ENCODE data around the gene H3-3A.

Gene H3-3A

GRCh38 chr1:226052061-226052460, 10.5 kb upstream of the H3-3A start:
- H3K27ac ChIP-seq (replicated peaks) = no peak overlapping the region
- no peaks in the 10 kb centered on the region for H3K27me3 ChIP-seq (ENCODE audit: insufficient read depth, poor library complexity, severe bottlenecking)
- no peak overlapping the region for H3K4me3 ChIP-seq (replicated peaks; ENCODE audit: insufficient read depth, low read length)
- DNase-seq (ENCODE audit: low read depth in 1 of 2, low spot score in 1 of 2) = no peak
- no peak for TF ChIP-seq SPI1 (IDR thresholded peaks at IDR 0.05; ENCODE audit: borderline replicate concordance, low read depth)
- TF ChIP-seq GABPA (IDR thresholded peaks at IDR 0.05; ENCODE audit: low read depth) = no peak
- TF ChIP-seq REST (IDR thresholded peaks at IDR 0.05; ENCODE audit: insufficient replicate concordance, low read depth) = no peak
- TF ChIP-seq CTCF (IDR thresholded peaks at IDR 0.05; ENCODE audit: insufficient read depth, low read length) = no peak
- no peak for TF ChIP-seq POLR2AphosphoS5 (IDR thresholded peaks at IDR 0.05; ENCODE audit: low read depth)

GRCh38 chr1:226054519-226055327, 7.8 kb upstream of the H3-3A start:
- H3K27ac ChIP-seq (replicated peaks) = no peak overlapping the region
- DNase-seq (ENCODE audit: low read depth in 1 of 2, low spot score in 1 of 2) = no peak
- H3K27me3 ChIP-seq (ENCODE audit: insufficient read depth, poor library complexity, severe bottlenecking) = no peaks in the 10 kb centered on the region
- TF ChIP-seq POLR2AphosphoS5 (IDR thresholded peaks at IDR 0.05; ENCODE audit: low read depth) (no peak), GABPA (IDR thresholded peaks at IDR 0.05; ENCODE audit: low read depth) (no peak), SPI1 (IDR thresholded peaks at IDR 0.05; ENCODE audit: borderline replicate concordance, low read depth) (no peak), REST (IDR thresholded peaks at IDR 0.05; ENCODE audit: insufficient replicate concordance, low read depth) (no peak), CTCF (IDR thresholded peaks at IDR 0.05; ENCODE audit: insufficient read depth, low read length) (no peak)
- no peak overlapping the region for H3K4me3 ChIP-seq (replicated peaks; ENCODE audit: insufficient read depth, low read length)

- Histone ChIP-seq H3K4me3 (replicated peaks; ENCODE audit: insufficient read depth, low read length) (no peak overlapping the region), H3K27me3 (ENCODE audit: insufficient read depth, poor library complexity, severe bottlenecking) (no peaks in the 10 kb centered on the region), H3K27ac (replicated peaks) (no peak overlapping the region)
- TF ChIP-seq GABPA (IDR thresholded peaks at IDR 0.05; ENCODE audit: low read depth) (no peak), POLR2AphosphoS5 (IDR thresholded peaks at IDR 0.05; ENCODE audit: low read depth) (no peak), CTCF (IDR thresholded peaks at IDR 0.05; ENCODE audit: insufficient read depth, low read length) (no peak), SPI1 (IDR thresholded peaks at IDR 0.05; ENCODE audit: borderline replicate concordance, low read depth) (no peak), REST (IDR thresholded peaks at IDR 0.05; ENCODE audit: insufficient replicate concordance, low read depth) (no peak)
- DNase-seq (ENCODE audit: low read depth in 1 of 2, low spot score in 1 of 2) = no peak
Measured at GRCh38 chr1:226059709-226060108, 2.8 kb upstream of the H3-3A start.

Measured in HL-60 (cell line).